HG03025 (cell line): ENCODE data around the gene CRYBB3.

ENCODE experiments used
- ATAC-seq: cut with Tn5 transposase; IDR thresholded peaks from one replicate; pipeline ENCODE4 v1.9.1; 2021; ENCODE audit warnings: mild to moderate bottlenecking, moderate library complexity; ENCODE audit not compliant: unreplicated experiment, low FRiP score

CRYBB3 gene

DNA sequence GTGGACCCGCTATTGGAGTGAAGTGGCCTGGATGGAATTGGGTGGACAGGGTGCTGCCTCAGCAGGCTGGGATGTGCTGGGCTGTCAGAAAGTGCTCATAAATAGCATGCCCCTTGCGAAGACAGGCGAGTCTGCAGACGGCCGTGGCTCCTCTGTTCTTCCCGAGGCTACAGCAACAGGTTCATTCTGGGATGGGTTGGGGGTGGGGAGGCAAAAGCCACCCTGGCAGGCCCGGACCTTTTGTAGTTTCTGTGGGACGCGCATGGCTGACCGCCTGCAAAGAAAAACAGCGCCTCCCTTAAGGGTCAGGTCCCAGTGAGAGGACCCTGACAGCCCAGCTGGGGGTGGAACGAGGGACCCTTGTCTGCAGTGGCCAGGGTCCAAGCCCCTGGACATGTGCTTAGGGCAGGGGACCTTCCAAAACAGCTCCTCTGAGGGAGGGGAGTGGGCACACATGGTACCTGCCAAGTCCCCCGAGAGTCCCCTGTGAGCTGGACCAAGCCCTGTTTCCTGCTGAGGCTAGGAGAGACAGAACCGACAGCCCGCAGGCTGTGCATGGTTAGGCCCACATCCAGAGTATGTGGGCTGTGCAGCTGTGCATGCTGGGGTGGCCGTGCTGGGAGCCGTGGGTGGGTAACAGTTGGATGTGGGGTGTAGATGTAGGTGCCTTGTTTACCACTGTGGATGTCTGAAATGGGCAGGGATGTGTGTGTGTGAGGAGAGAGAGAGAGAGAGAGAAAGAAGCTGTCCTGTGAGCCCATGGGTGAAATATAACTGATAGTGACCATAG, at the start of gene CRYBB3:
Gene CRYBB3, plus strand, starts transcription at position 128 of the 790 bp plus-strand sequence. CDS start 1,539 bp downstream, outside the sequence.
- ATAC-seq = no peak

DNA sequence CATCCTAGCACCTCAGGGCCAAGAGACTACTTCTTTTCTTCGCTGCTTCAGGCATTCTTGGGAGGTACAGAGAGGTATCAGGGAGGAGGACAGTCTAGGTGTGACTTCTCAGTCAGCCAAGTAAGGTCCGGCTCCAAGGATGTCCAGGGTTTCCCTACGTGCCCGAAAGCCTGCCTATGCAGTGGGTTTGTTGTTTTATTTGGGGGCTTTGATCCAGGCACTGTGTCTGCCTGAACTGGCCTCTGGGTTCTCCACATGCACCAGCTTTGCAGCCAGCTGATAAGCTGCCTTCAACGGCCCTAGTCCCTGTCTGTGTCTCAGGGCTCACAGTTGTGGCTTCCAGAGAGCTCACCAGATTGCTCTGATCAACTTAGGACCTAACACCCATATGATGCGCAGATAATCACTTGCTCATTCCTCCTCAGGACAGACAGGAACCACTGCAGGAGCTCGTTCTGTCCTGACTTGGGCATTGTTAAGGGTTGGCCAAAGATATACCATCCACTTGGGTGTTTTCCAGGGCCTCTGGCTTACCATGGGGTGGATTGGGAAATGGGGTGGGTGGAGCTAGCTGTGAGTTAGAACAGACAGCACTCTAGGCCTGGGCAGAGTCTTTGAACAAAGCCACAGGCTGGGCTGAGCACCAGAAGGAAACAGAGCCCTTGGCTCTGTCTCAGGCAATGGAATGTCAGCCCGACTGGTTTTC, 45.5 kb upstream of the CRYBB3 start:
- no peak for ATAC-seq

DNA sequence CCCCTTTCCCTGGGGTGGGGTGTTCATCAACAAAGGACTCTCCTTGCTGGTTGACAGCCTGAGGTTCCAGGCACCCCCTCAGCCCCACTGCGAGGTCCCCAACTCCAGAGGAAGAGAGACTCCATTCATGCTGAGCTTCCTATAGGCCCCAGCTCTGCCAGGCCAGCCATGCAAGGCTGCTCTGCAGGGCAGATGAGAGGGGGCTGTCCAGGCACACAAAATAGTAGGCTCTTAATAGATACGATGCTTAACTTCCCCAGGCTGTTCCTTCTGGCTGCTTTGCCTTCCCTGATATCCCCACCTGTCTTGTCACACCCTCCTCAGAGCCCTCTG, 45.0 kb upstream of the CRYBB3 start:
- no peak for ATAC-seq

DNA sequence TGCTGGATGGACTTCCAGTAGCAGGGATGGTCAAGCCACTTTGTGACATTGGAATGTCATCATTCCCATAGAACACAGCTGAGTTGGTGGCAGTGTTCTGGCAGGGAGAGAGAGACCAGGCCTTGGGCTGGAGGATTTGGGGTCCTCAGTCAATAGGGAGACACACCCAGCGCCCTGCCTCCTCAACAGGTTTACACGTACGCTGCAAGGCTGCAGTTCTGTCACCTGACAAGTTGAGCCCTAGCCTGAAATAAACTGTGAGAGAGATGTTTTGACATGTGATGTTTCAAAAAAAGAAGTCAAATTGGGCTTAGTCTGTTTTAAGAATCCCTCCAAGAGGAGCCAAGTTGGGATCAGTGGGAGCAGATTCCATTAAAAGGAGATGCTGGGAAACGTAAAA, 42.9 kb upstream of the CRYBB3 start:
- ATAC-seq = no peak

DNA sequence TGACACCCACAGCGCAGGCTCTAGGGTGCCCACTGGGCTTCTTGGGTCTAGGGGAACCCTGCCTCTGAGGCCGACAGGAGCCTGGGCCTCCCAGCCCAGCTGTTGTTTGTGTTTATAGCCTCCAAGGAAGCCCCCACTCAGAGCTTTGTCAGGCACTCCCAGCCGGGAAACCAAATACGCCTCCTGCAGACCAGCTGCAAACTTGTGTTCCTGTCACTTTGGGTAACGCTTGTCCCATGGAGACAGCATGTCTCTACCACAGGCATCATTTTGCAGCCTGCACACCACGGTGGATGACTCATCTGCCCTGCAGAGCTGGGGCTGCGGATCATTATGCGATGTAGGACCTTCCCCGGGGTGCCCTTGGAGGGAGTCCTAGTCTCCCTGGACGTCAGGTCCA, 40.6 kb upstream of the CRYBB3 start:
- ATAC-seq = no peak

DNA sequence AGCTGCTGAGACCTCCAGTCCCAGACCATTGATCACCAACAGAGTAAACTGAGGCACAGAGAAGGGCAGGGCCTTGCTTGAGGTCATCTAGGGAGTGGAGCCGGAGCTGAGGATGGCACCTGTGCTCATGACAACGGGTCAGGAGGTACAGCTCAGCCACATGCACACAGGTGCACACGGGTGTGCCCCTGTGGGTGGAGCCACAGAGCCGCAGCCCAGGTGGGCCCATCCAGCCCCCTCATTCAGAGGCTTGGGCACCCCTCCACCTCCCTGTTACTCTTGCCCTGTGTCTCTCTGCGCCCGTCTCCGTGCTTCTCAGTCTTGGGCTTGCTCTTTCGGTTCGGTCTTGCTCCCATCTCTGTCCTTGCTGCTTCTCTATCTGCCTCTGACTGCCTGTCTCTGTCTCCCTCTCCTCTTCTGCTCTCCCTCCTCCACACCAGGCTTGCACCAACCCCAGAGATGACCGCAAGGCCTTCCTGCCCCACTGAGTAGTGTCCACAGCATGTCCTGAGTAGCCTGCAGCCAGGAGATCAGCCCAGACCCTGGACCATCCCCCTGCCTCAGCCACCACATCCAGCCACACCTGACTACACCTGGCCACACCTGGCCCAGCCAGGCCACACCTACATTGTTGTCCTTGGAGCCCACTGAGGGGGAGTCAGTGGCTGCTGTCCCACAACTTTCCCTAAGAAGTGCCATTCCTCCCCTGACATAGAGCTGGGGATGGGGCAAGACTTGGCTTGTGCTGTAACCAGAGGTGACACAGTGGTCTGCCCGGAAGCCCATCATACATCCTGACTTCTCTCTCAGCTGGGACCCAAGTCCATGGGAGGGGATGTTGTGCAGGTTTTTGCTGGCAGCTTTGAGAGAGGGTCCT, 39.3 kb upstream of the CRYBB3 start:
- ATAC-seq = no peak

DNA sequence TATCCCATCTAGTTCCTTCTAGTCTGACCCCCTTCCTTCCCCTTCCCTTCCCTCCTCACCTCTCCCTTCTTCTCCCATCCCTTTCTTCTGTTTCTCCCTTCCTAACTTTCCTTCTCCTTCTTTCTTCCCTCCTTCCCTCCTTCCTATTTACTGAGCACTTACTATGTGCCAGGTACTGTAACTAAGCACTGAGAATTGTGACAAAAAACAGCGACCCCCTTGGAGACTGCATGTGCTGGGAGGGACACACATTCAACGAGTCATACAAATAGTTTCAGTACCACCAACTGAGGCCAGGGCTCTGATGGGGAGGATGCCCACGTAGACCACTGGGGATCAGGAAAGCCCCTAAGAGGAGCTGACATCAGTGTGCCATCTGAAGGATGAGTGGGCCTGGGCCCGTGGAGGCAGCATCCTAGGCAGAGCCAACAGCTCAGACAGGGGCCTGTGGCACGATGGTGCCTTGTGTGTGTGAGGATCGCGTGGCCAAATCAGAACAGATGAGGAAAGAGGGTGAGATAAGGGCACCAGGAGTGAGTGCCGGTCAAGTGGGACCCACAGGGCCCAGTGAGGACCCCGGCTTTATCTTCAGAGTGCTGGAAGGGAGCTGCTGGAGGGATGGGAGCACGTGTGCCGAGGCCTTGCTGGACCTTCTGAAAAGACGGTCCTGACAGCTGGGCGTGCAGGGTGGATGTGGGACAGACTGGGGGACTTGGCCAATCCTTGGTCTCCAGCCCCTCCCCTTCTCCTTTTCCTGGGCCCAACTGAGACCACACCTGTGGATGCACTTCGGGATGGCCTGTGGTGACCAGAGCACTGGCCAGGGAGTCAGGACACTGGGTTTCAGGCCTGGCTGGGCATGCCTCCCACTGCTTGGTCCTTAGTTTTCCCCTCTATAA, 38.4 kb upstream of the CRYBB3 start:
- ATAC-seq = no peak

DNA sequence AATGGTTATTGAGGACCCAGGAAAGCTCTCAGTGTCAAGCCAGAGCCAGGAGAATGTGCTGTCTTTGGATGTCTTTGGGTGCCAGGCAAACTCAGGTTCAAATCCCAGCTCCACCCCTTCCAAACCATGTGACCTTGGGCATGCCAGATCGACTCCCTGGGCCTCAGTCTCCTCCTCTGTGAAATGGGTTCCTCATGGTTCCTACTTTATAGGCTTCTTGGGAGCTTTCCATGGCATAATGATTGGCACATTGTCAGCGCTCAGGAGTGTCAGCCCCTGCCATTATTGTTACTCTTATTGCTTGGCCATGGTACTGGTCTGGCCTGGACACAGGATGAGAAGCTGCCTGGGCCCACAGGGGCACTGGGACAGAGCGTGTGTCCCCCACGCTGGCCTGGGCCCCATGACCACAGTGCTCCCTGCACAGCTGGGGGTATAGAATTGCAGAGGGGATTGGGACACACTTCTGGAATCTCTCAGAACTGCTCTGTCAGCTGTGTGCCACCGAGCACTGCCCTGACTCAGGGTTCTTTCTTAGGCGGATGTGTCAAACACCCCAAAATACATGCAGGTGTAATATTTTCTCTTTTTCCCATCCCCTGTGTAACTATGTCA, 37.6 kb upstream of the CRYBB3 start:
- ATAC-seq = no peak

DNA sequence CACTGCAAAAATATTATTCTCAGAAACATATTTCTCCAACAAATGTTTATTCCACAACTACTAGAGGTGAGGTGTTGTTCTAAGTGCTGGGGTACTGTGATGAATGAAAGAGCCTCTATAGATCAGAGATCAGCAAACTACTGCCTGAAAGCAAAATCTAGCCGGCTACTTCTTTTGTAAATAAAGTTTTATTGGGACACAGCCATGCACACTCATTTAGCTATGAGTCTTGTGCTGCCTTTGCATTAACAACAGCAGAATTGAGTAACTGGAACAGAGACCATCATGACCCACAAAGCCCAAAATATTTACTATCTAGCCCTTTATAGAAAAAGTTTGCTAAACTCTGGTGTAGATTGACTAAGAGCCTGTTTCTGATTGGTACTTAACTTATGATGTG, 37.1 kb upstream of the CRYBB3 start:
- ATAC-seq = no peak

DNA sequence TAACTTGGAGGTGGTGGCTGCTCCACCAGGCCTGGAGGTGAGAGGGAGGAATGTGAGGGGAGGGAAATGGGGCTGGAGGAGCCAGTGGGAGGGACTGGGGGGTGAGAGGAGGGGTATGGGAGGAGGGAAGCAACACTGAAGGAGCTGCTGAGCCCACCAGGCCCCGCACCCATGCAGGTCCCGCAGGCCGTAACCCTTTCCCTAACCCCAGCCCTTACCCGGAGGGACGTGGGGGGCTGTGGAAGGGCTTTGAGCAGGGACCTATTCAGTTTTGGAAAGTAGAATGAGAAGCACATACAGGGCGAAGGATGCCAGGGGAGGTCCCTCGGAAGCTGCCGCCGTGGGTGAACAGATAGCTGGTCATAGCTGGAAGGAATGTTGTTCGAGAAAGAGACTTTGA, 33.9 kb upstream of the CRYBB3 start:
- no peak for ATAC-seq

DNA sequence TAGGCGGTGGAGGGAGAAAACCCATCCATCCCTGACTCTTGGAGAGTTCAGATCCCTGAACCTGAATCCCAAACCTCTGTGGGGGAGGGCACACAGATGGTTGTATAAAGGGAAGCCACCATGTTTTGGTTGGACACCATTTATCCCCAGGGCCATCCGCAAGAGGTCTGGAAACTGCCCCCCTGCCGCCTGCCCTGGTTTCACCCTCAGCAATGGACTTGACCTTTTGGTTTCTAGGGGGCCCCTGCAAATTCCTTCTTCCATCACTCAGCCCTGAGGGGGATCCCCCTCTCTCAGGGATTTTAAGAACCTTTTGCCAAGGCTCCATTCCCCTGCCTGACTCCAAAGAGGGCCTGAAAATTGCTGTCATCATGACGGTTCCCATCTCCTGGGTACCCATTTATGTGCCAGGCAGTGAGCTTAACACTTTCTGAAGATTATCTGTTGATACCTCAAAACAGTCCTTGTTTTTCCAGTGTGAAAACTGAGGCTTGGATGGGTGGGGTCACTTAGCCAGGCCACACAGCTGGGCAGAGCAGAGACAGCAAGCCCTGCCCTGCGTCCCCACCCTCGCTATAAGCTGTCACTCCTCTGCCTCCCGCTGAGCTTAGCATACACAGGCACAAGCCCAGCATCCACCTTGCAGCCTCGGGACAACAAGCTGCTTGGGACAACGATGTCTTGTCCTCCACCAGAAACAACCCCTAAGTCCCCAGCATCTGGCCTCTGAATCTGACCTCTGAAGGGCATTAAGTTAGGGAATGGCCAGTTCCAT, 33.2 kb upstream of the CRYBB3 start:
- no peak for ATAC-seq

DNA sequence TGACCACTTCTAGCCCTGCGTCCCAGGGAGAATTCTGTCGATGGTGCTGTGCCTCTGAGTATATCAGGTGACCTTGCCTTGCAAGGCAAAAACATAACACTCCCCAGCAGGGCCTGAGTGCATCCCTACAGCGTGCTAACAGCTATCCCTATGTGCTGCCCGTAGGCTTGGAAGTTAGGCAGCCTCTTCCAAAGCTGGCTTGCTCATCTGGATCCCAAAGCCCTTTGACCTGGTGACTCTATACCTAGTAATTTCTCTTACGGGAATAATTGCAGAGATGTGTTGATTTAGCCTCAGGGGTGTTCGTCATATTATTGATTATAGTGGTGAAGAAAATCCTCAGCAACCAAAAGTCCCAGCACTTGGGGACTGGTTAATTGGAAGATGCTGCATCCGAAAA, 32.6 kb upstream of the CRYBB3 start:
- ATAC-seq = no peak

DNA sequence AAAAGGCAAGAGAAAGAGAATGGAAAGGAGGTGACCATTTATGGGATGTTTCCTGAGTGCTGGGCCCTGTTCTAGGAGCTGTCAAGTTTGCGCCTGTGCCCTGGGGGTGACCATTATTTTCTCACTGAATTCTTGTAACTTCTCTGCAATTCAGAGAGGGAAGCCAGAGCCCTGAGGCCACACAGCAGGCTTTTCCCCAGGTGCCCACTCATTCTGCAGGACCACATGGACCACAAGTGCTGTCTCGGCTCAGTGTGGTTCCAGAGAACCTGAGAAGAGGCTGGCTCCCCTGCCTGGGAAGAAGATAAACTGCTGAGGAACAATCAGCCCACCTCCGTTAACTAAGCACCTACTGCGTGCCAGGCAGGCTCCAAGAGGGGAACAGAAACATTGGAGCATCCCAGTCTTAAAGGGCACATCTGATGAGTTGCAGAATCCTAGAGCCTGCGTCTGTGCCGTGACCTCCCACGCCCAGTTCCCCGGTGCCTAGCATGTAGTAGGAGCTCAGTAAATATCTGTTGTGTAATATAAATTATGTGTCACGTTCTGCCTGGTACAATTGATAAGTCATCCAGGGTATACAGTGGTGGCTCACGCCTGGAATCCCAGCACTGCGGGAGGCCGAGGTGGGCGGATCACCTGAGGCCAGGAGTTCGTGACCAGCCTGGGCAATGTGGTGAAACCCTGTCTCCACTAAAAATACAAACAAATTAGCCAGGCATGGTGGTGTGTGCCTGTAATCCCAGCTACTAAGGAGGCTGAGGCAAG, 31.6 kb upstream of the CRYBB3 start:
- ATAC-seq = no peak

DNA sequence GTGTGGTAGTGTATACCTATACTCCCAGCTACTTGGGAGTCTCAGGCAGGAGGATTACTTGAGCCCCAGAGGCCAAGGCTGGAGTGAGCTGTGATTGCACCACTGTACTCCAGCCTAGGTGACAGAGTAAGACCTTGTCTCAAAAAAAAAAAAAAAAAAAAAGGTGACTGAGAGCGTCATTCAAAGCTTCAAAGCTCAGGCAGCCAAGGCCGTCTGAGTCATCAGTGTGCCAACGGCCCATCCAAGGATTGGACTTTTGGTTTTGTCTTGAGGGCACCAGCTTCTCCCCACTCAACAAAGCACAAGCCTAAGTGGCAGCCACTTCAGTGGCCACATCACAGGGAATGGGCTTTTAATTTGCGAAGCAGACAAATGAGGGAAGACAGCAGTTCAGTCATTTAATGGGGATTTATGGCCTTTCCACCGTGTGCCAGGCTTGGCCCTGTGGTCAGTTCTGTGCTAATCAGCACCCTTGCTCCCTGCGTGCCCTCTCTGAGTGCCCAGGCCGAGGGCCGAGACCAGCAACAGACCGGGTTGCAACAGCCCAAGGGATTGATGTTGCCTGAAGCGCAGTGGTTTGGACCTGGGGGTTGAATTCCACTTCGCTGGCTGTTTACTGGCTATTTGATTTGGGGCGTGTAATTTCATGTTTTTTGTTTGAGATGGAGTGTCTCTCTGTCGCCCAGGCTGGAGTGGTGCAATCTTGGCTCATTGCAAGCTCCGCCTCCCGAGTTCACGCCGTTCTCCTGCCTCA, 30.2 kb upstream of the CRYBB3 start:
- no peak for ATAC-seq

DNA sequence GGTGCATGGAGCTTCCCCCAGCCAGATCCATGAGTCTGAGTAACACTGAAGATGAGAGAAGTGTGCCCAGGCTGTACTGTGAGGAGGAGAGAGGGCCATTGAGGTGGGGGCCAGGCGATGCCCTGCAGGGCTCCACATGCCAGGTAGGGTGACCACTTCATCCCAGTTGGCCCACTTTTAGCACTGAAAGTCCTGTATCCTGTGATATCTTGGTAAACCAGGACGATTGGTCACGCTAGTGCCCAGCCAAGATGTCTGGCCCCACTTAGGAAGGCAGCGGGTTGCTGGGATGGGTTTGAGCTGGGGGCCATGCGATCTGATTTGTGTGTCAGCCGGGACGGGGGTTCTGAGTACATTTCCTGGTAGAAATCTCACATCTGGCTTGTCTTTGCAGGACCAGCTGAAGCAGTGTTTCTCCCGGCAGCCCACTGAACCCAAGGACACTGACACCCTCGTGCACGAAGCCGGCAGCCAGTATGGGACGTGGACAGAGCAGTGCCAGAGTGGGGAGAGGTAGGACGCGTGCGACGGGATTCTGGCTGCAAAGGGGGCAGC, 29.2 kb upstream of the CRYBB3 start:
- ATAC-seq = no peak

DNA sequence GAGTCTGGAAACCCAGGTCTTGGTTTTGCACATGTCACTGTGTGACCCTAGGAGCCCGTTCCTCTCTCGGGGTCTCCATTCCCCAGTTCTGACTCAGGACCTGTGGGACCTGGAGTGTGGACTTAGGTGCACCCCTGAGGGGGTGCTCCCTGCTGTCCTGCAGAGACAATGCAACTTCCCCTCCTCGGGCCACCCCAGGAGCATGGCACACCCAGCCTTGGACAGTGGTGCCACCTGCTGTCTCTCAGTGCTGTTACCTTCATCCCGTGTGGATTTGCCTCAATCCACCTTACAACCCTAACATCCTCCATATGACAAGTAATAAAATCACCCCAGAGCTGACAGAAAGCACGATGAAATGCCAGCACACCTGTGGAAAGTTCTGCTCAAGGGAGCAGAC, 27.5 kb upstream of the CRYBB3 start:
- ATAC-seq = no peak

DNA sequence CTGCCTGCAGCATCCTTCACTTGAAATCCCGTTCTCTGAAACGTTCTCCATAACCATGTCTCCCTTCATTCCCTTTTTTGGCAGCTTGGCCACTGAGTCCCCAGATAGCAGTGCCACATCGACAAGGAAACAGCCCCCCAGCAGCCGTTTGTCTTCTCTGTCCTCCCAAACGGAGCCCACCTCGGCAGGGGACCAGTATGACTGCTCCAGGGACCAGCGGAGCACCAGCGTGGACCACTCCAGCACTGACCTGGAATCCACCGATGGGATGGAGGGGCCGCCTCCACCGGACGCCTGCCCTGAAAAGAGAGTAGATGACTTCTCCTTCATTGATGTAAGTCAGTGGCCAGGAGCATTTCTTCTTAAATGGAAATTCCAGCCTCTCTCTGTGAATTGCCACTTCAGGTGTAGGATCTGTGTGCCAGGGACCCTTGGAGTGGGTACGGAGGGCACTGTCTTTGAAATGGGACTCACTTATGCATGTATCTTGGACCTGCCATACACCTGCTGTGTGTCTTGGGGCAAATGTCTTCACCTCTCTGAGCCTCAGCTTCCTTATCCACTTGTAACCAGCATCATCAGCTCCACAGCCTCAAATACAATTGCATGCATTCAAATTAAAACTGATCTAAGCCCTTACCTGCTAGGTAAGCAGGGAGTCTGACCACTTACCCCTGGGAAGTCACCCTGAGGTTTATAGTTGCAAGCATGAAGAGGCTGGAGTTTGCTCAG, 25.3 kb upstream of the CRYBB3 start:
- no peak for ATAC-seq
